ENCODE data around the gene AMDHD2. TPM values are rescaled to one million over a fixed set of nuclear protein-coding genes. Genes with fewer than 3 reads are reported as not detected.

The AMDHD2 gene
- total RNA-seq, 1 experiment from 2014 or later: 100 TPM

DNA sequence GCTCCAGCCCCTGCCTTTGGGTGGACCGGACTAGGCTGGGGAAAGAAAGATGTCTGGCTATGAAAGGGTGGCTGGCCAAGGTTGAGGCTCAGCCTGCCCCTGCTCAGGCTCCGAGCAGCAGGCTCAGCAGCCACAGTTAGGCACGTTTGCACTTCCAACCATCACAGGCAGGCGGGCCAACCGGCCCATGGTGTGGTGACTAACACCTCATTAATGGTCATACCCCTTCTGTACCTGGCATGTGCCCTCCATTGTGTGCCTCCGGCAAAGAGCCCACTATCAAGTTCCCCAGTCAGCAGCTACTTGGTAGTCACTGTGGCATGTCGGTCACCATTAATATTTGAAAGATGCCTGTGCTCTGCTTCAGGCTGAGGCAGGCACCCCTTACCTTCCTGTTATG is 38.5 kb upstream of the AMDHD2 start:
- in situ Hi-C loops (cut with HindIII; ENCODE audit: low pct_unique_long_range_greater_than_20kb, low sequenced_read_pairs): no loop called here
- no peak for DNase-seq (ENCODE audit: low read depth)

DNA sequence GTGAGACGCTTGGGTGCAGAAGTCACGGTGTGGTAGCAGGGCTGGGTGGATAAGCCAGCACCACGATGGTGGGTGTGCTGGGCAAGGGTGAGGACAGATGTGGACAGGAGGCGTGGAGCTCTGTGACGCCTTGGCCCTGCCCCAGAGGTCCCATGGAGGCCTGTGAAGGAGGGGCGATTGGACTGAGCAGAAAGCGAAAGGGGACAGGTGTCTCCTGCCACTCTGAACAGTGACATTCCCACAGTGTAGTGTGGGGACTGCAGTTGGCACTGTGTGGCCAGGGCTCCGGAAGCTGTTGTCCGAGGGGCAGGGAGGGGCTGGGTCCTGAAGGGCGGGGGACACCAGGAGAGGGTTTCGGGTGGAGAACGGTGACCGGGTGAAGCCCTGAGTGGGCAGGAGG is 37.9 kb upstream of the AMDHD2 start:
- no peak for DNase-seq (ENCODE audit: low read depth)
- in situ Hi-C loops (cut with HindIII; ENCODE audit: low pct_unique_long_range_greater_than_20kb, low sequenced_read_pairs): no loop called here

DNA sequence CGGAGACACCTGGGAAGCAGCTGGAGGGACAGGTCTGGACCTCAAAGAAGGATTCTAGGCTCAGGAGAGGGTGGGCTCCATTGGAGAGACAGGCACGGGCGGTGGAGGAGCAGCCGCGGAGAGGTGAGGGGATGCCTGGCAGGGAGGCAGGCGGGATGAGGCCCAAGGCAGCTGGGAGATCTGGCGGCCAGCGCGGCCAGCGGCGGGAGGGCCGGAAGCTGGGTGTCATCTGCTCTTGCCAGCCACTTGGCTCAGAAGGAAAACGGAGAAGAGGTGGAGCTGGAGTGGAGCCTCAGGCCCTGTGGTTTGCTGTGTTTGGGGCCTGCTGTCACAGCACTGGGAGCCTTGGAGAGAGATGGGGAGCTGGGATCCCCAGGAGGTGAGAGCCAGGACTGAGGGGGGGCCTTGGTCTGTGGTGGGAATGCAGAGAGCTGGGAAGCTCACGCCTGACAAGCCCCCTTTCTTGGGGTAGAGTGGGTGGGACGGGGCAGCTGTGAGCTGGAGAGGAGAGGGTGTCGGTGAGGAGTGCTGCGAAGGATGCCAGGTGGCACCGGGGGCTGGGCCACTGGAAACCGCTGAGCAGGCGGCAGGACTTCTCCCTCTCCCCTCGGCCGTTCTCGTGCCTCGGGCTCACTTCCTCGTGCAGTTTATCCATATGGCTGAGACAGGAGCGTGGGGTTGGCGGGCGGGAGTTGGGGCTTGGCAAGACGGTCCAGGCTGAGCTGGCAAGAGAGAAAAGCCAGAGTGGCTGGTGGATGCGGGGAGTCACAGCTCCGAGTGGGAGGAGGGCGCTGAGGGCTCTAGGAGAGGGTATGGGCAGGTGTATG is 37.2 kb upstream of the AMDHD2 start:
- in situ Hi-C loops (cut with HindIII; ENCODE audit: low pct_unique_long_range_greater_than_20kb, low sequenced_read_pairs): no loop called here
- DNase-seq (ENCODE audit: low read depth): no peak

- in situ Hi-C loops (cut with HindIII; ENCODE audit: low pct_unique_long_range_greater_than_20kb, low sequenced_read_pairs): no loop called here
- no peak for DNase-seq (ENCODE audit: low read depth)
Measured at GRCh38 chr16:2483939-2484897, 36.0 kb upstream of the AMDHD2 start.

DNA sequence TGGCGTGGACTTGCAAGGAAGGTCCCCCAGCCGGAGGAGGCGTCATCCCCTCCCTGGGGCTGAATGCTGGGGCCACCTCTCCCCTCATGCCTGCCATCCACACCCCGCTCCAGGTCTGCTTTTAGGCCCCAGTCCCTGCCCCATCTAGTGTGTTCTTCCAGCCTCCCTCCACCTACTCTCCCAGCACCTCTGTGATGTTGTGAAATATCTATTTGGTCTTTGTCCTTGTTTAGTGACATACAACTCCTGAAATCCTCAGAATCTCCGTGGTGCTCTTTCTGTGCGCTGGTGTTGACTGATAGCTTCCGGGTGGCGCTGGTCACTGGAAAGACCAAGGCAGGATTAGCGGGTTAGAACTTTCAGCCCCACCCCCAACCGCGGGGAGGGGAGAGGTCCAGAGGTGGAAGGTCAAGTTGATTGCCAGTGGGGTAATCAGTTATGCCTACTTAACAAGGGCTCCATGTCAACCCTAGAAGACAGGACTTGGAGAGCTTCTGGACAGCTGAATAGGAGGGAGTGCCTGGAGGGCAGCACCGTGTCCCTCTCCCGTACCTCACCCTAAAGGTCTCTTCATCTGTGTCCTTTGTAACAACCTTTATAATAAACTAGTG is 35.2 kb upstream of the AMDHD2 start:
- in situ Hi-C loops (cut with HindIII; ENCODE audit: low pct_unique_long_range_greater_than_20kb, low sequenced_read_pairs): no loop called here
- no peak for DNase-seq (ENCODE audit: low read depth)

- in situ Hi-C loops (cut with HindIII; ENCODE audit: low pct_unique_long_range_greater_than_20kb, low sequenced_read_pairs): no loop called here
- DNase-seq (ENCODE audit: low read depth): no peak
Measured at GRCh38 chr16:2485811-2486507, 34.2 kb upstream of the AMDHD2 start.

DNA sequence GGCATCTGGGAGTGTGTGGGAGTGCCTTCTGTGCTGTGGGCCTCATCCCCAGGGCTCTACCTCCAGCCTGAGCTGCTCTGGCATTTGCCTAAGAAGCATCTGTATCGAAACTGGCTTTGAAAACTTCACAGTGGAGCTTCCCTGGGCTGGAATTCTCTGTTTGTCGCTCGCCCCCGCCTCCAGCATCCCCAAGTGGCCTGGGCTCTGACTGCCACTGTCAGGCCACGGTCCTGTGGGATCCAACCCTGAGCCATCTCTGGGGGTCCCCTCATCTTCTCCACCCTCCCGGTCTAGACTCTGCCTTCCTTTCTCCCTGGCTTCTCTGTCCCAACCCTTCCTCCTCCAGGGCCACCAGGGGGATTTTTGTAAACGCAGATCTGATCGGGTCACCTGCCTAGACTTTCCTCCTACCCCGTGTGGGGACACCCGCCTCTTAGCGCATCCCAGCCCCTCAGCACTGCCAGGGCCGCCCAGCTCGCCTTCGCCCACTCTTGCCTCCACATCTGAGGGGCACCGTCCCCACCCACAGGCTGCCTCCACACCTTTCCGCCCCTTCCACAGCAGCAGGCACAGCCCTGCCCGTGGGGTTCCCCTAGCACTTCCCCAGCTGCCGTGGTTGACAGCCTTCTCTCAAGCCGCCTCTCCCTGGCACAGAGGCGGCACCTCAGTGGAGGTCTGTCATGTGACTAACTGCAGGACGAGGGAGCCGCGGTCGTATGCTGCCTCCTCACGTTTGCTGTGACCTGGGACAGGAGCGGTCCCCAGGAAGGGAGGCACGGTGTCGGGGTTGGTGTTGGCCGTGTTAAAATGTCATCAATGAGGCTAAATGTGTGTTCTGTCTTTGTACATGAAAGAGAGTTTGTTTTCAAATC is 33.3 kb upstream of the AMDHD2 start:
- in situ Hi-C loops (cut with HindIII; ENCODE audit: low pct_unique_long_range_greater_than_20kb, low sequenced_read_pairs): no loop called here
- no peak for DNase-seq (ENCODE audit: low read depth)

- DNase-seq (ENCODE audit: low read depth): no peak
- in situ Hi-C loops (cut with HindIII; ENCODE audit: low pct_unique_long_range_greater_than_20kb, low sequenced_read_pairs): no loop called here
Measured at GRCh38 chr16:2487517-2487842, 32.7 kb upstream of the AMDHD2 start.

GRCh38 chr16:2487903-2488531 is 32.2 kb upstream of the AMDHD2 start:
- in situ Hi-C loops (cut with HindIII; ENCODE audit: low pct_unique_long_range_greater_than_20kb, low sequenced_read_pairs): no loop called here
- DNase-seq (ENCODE audit: low read depth): no peak

- in situ Hi-C loops (cut with HindIII; ENCODE audit: low pct_unique_long_range_greater_than_20kb, low sequenced_read_pairs): no loop called here
- DNase-seq (ENCODE audit: low read depth): no peak
Measured at GRCh38 chr16:2489581-2489980, 30.6 kb upstream of the AMDHD2 start.

GRCh38 chr16:2490190-2491105 is 29.7 kb upstream of the AMDHD2 start:
- in situ Hi-C loops (cut with HindIII; ENCODE audit: low pct_unique_long_range_greater_than_20kb, low sequenced_read_pairs): no loop called here
- DNase-seq (ENCODE audit: low read depth): no peak

DNA sequence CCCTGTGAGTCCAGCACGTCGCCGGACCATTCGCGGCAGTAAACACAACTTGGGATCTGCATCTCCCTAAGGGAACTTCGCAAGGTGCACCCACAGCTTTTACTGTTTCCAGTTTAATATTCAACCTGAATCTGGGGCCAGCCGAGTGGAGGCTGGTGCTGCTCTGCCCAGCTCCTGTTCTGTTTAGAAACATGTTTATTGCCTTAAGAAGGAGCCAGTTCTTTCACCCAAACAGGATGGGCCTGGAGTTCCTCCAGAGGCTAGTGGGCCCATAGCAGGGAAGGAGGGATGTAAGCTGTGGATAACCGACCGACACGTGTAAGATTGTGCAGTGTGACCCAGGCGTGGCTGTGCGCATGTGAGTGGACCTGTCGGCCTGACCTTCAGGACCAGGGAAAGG is 27.9 kb upstream of the AMDHD2 start:
- DNase-seq (ENCODE audit: low read depth): no peak
- in situ Hi-C loops (cut with HindIII; ENCODE audit: low pct_unique_long_range_greater_than_20kb, low sequenced_read_pairs): no loop called here

GRCh38 chr16:2493605-2494004 is 26.6 kb upstream of the AMDHD2 start:
- DNase-seq (ENCODE audit: low read depth): no peak
- in situ Hi-C loops (cut with HindIII; ENCODE audit: low pct_unique_long_range_greater_than_20kb, low sequenced_read_pairs): no loop called here

DNA sequence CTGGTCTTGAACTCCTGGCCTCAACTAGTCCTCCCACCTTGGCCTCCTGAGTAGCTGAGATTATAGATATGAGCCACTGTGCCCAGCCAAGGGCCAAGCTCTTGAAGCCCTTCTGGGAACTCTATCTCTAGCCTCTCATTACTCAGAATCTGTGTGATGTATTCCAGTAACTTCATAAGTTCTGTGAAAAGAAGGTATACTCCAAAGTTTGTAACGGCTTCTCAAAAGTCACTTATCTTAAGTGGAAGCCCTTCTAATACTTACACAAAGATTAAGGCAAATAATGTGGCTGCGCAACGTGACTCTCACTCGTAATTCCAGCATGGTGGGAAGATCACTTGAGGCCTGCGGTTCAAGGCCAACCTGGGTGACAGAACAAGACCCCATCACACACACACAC is 25.6 kb upstream of the AMDHD2 start:
- in situ Hi-C loops (cut with HindIII; ENCODE audit: low pct_unique_long_range_greater_than_20kb, low sequenced_read_pairs): no loop called here
- no peak for DNase-seq (ENCODE audit: low read depth)

DNA sequence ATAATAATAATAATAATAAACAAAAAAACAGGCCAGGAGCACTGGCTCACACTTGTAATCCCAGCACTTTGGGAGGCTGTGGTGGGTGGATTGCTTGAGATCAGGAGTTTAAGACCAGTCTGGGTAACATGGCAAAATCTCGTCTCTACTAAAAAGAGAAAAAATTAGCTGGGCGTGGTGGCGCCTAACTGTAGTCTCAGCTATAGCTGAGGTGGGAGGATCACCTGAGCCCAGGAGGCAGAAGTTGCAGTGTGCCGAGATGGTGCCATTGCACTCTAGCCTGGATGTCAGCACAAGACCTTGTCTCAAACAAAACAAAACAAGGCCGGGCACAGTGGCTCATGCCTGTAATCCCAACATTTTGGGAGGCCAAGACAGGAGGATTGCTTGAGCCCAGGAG is 25.1 kb upstream of the AMDHD2 start:
- in situ Hi-C loops (cut with HindIII; ENCODE audit: low pct_unique_long_range_greater_than_20kb, low sequenced_read_pairs): no loop called here
- no peak for DNase-seq (ENCODE audit: low read depth)

All from Caki2 (cell line).